Activated CD4-positive, alpha-beta T cell treated with anti-CD3 and anti-CD28 coated beads, Interleukin-2, Interleukin-6, amounts not matched to agents 100 ng/mL and 50 ng/mL, durations not matched to agents 16 hours and 8 hours (primary cell): ENCODE results near the gene ABCG2.
"Not testable (repeated sequence)": the region's sequence is repeated elsewhere in the genome, so short reads cannot be mapped to it uniquely, and the experiment has no call there.

ENCODE experiments used
- DNase-seq: peaks from one replicate; pipeline ENCODE4 v3.0.0-alpha.2; 2020

ABCG2 gene

GRCh38 chr4:88109123-88109881 is 49.1 kb downstream of the ABCG2 start:
- no peak for DNase-seq

GRCh38 chr4:88108747-88109122 is 49.7 kb downstream of the ABCG2 start:
- DNase-seq = no peak

DNA sequence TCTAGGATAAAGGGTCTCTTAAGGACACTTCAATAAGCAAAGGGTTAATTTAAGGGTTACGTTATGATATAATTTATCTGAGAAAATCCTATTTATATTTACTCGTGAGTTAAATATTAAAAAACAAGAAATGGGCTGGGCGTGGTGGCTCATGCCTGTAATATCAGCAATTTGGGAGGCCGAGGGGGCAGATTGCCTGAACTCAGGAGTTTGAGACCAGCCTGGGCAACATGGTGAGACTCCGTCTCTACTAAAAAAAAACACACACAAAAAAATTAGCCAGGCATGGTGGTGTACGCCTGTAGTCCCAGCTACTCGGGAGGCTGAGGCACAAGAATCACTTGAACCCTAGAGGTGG is 50.4 kb downstream of the ABCG2 start:
- DNase-seq = not testable (repeated sequence)

DNA sequence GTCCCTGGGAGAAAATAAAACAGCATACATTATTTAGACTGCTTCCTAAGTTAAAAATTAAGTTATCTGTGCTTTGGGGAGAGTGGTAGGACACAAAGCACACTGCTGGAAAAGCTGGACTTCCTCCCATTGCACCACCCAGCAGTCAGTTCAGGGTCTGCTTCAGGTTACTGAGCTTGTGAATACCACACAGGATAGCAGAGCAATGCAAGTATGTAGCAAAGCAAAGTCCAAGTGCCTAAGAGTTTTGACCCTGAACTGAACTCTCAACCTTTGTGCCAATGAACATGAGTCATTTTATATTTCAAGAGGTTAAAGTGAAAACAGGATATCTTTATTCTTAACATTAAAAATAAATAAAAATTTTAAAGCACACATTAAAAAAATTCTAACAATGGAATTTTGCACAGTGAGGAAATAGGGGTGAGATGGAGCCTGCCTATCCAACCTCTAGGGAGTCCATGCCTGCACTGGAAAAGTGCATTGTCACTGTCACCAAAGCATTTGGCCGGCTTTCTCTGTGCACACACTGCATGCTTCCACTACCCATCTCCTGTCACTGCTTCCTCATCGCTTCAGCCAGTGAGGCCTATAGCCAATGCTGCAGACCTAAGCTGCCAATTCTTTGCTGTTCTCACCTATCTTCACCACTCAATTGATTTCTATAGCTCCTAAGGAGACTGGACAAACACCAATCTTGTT is 50.9 kb downstream of the ABCG2 start:
- no peak for DNase-seq

- no peak for DNase-seq
Observed at GRCh38 chr4:88106205-88106604, 52.2 kb downstream of the ABCG2 start.

DNA sequence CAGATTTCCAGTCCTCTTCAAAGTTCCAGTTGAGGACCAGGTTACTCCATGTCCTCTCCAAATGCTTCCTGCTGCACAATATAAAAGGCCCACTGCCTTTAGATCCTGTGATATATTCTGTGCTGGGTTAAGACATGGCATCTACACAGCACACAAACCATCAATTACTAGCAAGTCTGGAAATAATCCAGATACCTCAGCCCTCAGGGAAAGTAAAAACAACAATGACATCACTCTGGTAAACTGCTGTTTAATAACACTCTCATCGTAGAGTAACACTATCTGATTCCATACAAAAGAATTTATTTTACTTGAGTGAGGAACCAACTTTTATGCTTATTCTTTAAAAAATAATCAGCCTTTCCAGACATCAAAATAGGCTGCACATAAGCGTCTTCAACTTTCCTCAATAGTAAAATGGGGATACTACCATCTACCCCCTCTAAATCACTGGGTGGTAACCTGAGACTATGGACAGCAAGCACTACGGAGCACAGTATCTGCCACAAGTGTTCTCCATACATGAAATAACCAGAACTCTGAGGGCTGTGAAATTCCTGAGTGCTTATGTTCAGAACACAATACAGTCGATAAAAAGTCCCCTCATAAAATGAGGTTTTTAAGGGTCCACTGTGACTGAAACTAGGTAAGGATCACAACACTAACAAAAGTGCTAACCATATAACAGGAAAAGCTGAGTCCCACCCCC is 53.4 kb downstream of the ABCG2 start:
- DNase-seq = no peak

GRCh38 chr4:88102026-88102425 is 56.4 kb downstream of the ABCG2 start:
- DNase-seq = no peak

GRCh38 chr4:88101165-88101564 is 57.3 kb downstream of the ABCG2 start:
- no peak for DNase-seq

DNA sequence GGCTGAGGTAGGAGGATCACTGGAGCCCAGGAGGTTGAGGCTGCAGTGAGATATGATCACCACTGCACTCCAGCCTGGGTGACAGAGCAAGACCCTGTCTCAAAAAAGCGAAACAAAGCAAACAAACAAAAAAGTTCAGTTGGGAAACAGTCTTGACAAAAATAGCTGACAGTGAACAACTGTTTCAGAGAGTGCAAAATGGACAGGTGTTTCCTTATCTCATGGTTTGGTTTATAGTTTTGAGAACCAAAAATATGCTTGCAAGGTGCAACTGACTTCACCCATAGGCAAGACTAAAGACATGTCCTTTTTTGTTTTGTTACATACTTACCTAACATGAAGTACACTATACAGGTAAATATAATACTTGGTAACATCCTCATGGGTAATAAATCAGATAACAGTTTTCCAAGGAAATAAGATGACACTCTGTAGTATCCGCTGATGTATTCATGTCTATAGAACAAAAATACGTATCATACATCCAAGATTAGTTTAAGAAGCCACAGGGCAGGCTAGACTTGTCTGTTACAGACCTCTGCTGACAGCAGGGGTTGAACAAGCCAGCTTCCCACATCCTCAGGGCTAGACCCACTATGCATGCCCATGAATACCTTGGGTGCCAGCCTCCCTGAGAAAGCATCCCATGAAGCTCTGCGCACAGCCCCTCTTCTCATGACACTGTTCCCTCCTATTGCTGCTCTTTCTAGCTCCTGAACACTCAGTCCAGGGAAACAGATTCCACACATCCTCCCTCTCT is 59.3 kb downstream of the ABCG2 start:
- no peak for DNase-seq

DNA sequence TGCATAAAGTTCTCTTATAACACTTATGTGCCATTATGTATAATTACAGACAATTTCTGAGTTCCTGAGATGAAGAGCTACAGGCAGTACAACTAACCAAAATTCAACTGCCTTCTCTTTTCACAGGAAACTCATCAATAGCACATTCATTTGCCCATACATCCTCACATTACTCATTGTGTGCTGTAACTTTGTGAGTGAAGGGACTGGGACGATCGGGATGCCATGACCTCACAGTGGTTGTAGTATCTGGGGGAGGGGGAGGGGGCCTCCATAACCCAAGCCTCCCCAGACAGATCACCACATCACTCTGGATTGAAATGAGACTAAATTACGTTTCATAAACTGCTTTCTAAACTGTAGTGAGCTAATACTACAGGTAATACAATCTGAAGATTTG is 60.7 kb downstream of the ABCG2 start:
- DNase-seq = no peak

DNA sequence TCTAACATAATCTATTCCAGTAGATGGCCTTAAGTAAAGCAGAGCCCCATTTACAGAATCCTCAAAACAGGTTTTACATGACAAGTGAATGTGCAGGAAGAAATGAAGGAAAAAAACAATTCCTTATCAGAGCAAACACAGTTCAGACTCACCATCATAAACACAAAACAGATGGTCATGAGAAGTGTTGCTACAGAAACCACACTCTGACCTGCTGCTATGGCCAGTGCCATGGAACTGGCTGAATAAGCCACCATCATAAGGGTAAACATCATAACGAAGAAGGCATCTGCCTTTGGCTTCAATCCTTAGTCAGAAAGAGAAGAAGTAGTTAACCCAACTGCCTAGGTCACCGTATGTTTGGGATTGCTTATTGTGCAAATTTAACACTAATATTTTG is 61.1 kb downstream of the ABCG2 start:
- DNase-seq = no peak

DNA sequence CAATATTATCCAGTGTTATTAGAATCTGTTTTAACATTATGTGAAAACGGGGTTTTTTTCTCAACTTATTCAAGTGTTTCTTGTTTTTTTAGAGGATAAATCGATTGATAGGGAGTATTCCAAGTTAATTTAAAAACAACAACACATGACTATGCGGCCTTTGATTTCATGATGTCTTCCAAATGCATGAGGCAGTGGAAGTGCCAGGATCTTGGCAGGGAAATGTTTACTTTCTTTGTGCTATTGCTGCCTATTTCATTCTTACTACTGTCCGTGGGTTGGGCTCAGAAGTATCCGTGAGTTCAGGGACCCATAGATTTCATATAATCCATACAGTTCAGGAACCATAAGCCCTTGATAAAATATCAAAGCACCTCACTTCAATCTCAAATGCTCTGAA is 64.6 kb downstream of the ABCG2 start:
- DNase-seq = no peak

DNA sequence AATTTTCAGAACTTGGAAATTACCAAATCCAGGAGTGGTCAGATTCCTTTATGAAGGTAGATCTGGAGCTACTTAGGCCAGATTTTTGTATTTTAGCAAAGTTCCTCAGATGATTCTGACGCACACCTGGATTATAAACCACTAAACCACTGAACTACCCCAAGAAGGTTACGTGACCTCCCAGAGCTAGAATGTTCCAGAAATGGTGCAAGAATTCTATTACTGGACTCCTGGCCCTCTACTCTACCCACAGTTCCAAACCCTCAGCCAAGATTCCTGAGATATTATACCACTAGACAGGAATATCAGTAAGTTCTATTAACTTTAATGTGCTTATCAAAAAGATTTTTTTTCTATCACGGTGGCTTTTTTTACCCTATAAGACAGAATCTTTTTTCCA is 67.1 kb downstream of the ABCG2 start:
- DNase-seq = no peak

DNA sequence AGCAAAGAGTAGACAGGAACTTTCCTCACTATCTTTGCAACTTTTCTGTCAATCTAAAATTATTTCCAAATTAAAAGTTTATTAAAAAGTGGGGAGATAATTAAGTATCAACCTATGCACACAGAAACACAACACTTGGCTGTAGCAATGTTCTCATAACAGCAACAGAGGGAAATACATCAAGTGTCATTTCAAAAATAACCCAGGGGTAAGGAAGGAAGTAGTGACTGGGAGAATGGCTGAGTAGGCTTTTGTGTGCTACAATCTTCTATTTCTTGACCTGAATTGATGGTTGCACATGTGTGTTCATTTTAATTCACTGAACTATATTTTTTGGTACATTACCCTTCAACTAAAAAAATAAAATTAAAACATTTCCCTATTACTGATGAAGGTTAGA is 67.5 kb downstream of the ABCG2 start:
- DNase-seq = no peak

- no peak for DNase-seq
Observed at GRCh38 chr4:88087004-88087403, 71.4 kb downstream of the ABCG2 start.

DNA sequence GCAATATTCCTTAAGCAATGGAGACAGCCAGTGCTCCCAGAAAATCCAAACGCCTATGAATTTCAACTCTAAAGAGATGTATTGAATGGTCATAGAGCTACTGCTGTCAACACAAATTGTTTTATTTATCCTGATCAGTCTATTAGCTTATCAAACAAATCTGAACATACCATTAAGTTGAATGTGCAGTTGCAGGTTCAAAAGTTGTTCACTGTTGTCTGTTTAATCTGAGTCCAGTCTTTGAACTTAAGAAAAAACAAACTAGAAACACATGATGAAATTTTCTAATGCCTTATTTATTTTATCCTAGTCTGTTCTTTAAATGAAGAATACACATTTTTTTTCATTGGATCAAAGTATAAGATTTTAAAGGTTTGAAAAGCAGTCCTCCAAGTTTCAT is 77.8 kb downstream of the ABCG2 start:
- DNase-seq = no peak

- no peak for DNase-seq
Observed at GRCh38 chr4:88078579-88078978, 79.9 kb downstream of the ABCG2 start.

DNA sequence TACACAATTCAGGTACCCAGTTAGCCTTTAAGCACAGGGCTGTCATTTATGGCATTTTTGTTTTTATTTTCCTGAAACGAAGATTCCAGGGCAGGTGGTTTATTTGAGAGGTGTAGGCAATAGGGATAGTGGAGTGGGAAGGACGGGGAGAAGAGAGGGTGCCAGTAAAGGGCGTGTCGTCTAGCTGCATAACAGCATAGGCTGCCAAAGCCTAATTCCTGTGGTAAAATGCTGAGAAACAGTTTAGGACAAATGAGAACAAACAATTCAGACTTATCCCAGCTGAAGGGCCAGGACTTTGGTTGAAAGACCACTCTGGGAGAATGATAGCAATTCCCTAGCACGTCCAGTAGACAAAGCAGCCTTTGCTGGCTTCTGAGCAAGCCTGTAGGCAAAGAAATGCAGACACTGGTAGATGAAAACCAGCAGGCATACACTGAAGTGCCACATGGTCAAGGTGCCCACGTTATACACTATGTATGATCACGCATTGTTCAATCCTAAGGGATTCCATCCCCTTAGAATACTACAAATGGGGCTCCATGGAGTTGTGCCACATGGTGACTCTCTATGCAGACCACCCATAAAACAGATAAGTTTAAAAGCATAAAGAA is 80.4 kb downstream of the ABCG2 start:
- no peak for DNase-seq

DNA sequence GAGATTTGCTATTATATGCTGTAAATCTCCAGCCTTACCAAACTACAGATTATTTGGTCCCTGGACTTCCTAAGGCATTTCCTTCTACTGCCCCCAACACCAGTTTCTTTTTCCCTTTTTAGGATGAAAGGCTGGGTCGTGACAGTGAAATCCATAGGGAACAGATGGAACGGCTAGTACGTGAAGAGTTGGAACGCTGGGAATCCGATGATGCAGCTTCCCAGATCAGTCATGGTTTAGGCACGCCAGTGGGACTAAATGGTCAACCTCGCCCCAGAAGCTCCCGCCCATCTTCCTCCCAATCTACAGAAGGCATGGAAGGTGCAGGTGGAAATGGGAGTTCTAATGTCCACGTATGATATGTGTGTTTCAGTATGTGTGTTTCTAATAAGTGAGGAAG is 83.1 kb downstream of the ABCG2 start:
- DNase-seq = no peak

GRCh38 chr4:88070031-88070430 is 88.4 kb downstream of the ABCG2 start:
- no peak for DNase-seq

GRCh38 chr4:88064410-88064809 is 94.0 kb downstream of the ABCG2 start:
- no peak for DNase-seq

- no peak for DNase-seq
Observed at GRCh38 chr4:88063634-88064296, 94.7 kb downstream of the ABCG2 start.
